Esophagus squamous epithelium (tissue), 4 donors: ENCODE measurements around the gene CHID1.

Source experiments
- POLR2A ChIP-seq, 4 donors: fragments of 450-650 bp; IDR thresholded peaks; one replicate each; pipeline ENCODE4 v1.6.1; 2017; ENCODE audit warnings: antibody characterized with exemption in 4 of 4, mild to moderate bottlenecking in 4 of 4, moderate library complexity in 3 of 4
- TF ChIP-seq, protein P1 (sequence below), 6 experiments: fragments of 450-650 bp in 4 of 6; fragments of 200-600 bp in 2 of 6; sonication (generic) in 2 of 6; IDR thresholded peaks; one replicate each; pipeline ENCODE4 v1.5.1; 2016 to 2019; ENCODE audit warnings: antibody characterized with exemption in 6 of 6, mild to moderate bottlenecking in 4 of 6, moderate library complexity in 4 of 6

DNA sequence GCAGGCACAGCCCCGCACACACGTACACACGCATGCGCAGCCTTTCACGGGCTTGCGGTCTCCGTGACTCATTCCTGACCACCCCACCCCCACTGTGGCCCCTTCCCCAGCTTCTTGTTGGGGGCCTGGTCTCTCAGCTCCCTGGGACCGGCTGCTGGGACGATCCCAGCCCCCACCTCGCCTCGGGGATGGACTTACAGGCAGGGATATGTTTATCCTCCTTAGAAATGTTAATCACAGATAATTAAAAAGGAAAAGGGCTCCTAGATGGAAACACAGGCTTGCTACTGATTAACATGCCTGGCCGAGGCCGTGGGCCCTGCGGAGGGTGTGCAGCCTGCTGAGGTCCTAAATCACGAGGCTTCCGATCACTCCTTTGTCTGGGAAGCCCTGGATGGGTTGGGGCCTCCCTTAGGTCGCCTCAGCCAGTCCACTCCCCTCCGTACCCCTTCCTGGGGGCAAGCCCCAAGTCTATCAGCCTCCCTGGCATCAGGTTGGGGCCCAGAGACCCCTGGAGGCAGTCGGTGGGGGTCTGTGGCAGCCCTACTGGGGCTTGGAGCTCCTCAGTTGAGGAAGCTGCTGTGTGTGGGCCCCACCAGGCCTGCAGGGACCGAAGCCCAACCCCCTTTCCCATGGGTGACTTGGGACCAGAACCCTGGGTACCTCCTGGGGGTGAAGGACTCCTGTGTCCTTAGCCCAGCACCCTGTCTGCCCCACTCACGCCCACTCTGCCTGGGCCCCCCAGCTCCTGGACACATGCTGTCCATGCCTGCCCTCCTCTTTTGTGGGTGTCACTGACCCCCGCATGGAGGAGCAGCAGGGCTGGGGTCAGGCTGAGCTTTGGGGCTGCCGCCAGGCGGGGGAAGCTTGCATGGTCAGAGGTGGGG is 47.3 kb downstream of the CHID1 start:
- TF ChIP-seq, protein P1, sequence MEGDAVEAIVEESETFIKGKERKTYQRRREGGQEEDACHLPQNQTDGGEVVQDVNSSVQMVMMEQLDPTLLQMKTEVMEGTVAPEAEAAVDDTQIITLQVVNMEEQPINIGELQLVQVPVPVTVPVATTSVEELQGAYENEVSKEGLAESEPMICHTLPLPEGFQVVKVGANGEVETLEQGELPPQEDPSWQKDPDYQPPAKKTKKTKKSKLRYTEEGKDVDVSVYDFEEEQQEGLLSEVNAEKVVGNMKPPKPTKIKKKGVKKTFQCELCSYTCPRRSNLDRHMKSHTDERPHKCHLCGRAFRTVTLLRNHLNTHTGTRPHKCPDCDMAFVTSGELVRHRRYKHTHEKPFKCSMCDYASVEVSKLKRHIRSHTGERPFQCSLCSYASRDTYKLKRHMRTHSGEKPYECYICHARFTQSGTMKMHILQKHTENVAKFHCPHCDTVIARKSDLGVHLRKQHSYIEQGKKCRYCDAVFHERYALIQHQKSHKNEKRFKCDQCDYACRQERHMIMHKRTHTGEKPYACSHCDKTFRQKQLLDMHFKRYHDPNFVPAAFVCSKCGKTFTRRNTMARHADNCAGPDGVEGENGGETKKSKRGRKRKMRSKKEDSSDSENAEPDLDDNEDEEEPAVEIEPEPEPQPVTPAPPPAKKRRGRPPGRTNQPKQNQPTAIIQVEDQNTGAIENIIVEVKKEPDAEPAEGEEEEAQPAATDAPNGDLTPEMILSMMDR (IDR thresholded peaks at IDR 0.05): no peak
- TF ChIP-seq POLR2A (IDR thresholded peaks at IDR 0.05): no peak
